ENCODE measurements around the gene CD27. TPM values are rescaled to one million over a fixed set of nuclear protein-coding genes. Genes with fewer than 3 reads are reported as not detected.

The CD27 gene
- total RNA-seq: 100 to 1,000 TPM in 1 of 3 donors, 10 to 100 TPM in 2; 52.3 to 100 (median 89.8) TPM

DNA sequence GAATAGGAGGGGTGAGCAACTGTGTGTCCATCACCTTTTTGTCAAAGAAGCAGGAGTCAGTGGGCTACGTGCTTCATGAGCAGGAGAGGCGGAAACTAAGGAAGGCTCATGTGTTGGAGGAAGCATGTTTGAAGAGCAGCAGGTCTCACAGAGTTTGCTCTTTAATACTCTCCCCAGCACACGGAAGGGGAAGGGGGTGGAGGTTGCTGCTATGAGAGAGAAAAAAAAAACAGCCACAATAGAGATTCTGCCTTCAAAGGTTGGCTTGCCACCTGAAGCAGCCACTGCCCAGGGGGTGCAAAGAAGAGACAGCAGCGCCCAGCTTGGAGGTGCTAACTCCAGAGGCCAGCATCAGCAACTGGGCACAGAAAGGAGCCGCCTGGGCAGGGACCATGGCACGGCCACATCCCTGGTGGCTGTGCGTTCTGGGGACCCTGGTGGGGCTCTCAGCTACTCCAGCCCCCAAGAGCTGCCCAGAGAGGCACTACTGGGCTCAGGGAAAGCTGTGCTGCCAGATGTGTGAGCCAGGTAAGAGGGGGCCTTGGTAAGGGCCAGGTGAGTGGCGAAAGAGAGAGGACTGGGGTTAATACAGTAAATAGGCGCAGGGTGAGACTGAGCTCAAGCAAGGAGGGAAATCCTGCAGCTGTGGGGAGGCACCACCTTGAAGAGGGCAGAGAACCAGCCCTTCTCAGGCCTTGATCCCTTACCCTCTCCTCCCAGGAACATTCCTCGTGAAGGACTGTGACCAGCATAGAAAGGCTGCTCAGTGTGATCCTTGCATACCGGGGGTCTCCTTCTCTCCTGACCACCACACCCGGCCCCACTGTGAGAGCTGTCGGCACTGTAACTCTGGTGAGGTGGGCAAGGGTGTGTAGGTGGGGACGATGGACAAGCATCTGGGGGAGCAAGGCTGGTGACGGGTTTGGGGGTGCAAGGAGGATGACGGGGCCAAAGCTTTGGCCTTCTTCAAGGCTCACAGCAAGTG lies at the start of gene CD27:
CD27 (plus strand) TSS at position 252 of the 985 bp plus-strand sequence; CDS start at position 393, 141 bp downstream.
- ATAC-seq: peak; percentile 28 to 32
- peak within 1 kb of the TSS; percentile 90 for H3K4me3 Mint-ChIP-seq
- peaks cover 70% of the 10 kb centered on the region for H3K4me1 Mint-ChIP-seq (ENCODE audit: low read depth)
- no peaks in the 10 kb centered on the region for H3K9me3 Mint-ChIP-seq
- no peaks in the 10 kb centered on the region for H3K27me3 Mint-ChIP-seq (ENCODE audit: low read depth)
- no peaks in the 10 kb centered on the region for H3K36me3 Mint-ChIP-seq (ENCODE audit: insufficient read depth)
- no peak for DNase-seq

- Mint-ChIP-seq H3K36me3 (ENCODE audit: insufficient read depth) (no peaks in the 10 kb centered on the region), H3K27me3 (ENCODE audit: low read depth) (no peaks in the 10 kb centered on the region), H3K4me1 (ENCODE audit: low read depth) (no peaks in the 10 kb centered on the region), H3K4me3 (no peak overlapping the region), H3K9me3 (no peaks in the 10 kb centered on the region)
- DNase-seq (no peak), ATAC-seq (no peak)
These were observed 48.7 kb upstream of the CD27 start for GRCh38 chr12:6396031-6396430.

GRCh38 chr12:6399884-6400644 lies 44.7 kb upstream of the CD27 start:
- DNase-seq (no peak), ATAC-seq (no peak)
- Mint-ChIP-seq H3K27me3 (ENCODE audit: low read depth) (peaks cover 3% of the 10 kb centered on the region), H3K9me3 (no peaks in the 10 kb centered on the region), H3K36me3 (ENCODE audit: insufficient read depth) (no peaks in the 10 kb centered on the region), H3K4me3 (no peak overlapping the region), H3K4me1 (ENCODE audit: low read depth) (no peaks in the 10 kb centered on the region)

DNA sequence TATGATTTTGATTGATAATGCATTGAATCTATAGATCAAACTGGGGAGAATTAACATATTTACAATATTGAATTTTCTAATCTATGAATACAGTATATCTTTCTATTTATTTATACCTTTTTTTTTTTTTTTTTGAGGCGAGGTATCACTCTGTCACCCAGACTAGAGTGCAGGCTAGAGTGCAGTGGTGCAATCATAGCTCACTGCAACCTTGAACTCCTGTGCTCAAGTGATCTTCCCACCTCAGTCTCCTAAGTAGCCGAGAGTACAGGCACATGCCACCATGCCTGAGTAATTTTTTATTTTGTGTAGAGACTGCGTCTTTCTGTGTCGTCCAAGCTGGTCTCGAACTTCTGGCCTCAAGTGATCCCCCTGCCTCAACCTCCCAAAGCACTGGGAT lies 40.4 kb upstream of the CD27 start:
- no peaks in the 10 kb centered on the region for H3K36me3 Mint-ChIP-seq (ENCODE audit: insufficient read depth)
- no peaks in the 10 kb centered on the region for H3K4me1 Mint-ChIP-seq (ENCODE audit: low read depth)
- ATAC-seq (no peak), DNase-seq (no peak)
- peaks cover 3% of the 10 kb centered on the region for H3K27me3 Mint-ChIP-seq (ENCODE audit: low read depth)
- no peaks in the 10 kb centered on the region for H3K9me3 Mint-ChIP-seq
- H3K4me3 Mint-ChIP-seq: no peak overlapping the region

DNA sequence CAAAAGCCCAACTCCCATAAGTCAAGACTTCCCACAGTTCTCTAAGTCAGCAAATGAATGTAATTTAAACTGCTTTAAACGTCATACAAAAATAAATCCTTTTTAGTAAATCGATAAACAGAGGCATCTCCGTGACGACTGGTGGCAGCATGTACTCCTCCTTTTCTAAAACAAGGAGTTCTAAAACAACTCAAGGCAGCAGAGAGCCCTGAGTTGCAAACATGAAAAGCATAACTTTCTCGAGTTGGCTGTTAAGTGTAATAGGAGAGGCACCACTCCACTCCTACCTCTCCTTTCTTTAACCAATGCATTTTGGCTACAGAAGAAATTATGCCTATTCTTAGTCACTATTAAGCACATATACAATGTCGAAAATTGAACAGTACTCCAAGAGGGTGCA lies 38.8 kb upstream of the CD27 start:
- H3K4me3 Mint-ChIP-seq: no peak overlapping the region
- no peak for ATAC-seq

DNA sequence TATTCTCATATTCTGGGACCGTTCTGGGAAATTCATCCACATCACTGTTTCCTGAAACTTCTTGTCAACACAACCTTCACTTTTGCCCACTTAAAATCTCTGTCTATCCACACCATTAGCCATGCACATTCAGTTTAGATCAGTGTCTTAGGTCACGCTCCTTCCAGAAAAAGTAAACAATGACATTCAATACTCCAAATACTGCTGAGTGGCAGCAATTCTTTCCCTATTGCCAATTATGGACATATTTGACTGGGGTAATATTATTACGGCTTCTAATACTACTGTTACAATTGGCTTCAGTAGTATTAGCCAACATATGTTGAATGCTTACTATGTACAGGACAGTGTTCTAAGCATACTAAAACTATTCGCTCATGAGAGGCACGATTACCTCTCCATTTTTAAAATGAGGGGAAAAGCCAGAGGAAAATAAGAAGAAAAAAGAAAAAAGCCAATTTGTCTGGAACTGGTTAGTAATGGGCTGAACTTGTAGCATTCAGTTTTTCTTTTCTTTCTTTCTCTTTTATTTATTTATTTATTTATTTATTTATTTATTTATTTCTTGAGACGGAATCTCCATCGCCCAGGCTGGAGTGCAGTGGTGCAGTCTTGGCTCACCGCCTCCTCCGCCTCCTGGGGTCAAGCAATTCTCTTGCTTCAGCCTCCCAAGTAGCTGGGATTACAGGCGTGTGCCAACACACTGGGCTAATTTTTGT lies 37.4 kb upstream of the CD27 start:
- H3K9me3 Mint-ChIP-seq: no peaks in the 10 kb centered on the region
- H3K4me1 Mint-ChIP-seq (ENCODE audit: low read depth): no peaks in the 10 kb centered on the region
- DNase-seq: no peak

More for the DNA sequence above, 38.8 kb upstream of the CD27 start:
- Mint-ChIP-seq H3K4me1 (ENCODE audit: low read depth) (no peaks in the 10 kb centered on the region), H3K27me3 (ENCODE audit: low read depth) (peaks cover 3% of the 10 kb centered on the region), H3K36me3 (ENCODE audit: insufficient read depth) (no peaks in the 10 kb centered on the region), H3K9me3 (no peaks in the 10 kb centered on the region)
- no peak for DNase-seq

DNA sequence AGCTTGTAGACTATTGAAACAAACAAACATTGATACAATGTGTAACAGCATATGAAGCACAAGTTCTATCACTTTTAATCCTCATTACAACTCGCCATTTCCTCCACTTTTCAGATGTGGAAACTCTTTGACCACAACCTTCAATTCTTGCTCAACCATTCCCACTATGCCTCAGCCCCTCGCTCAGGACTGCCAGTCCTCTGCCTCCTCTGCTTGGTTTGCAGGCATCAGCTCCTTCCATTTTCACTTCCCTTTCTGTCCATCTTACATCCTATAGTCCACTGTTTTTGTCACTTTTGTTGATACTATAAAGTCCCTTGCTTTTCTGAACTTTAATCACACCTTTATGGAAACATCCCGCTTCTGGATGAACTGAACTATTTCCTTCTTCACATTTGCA lies 28.2 kb upstream of the CD27 start:
- ATAC-seq (no peak), DNase-seq (no peak)
- Mint-ChIP-seq H3K9me3 (no peaks in the 10 kb centered on the region), H3K27me3 (ENCODE audit: low read depth) (no peaks in the 10 kb centered on the region), H3K4me1 (ENCODE audit: low read depth) (peaks cover 5% of the 10 kb centered on the region), H3K4me3 (no peak overlapping the region), H3K36me3 (ENCODE audit: insufficient read depth) (no peaks in the 10 kb centered on the region)

More for the DNA sequence above, 37.4 kb upstream of the CD27 start:
- H3K4me3 Mint-ChIP-seq: no peak overlapping the region
- H3K36me3 Mint-ChIP-seq (ENCODE audit: insufficient read depth): no peaks in the 10 kb centered on the region
- peaks cover 3% of the 10 kb centered on the region for H3K27me3 Mint-ChIP-seq (ENCODE audit: low read depth)
- ATAC-seq: no peak

- Mint-ChIP-seq H3K4me3 (no peak overlapping the region), H3K9me3 (no peaks in the 10 kb centered on the region), H3K27me3 (ENCODE audit: low read depth) (no peaks in the 10 kb centered on the region), H3K4me1 (ENCODE audit: low read depth) (peaks cover 12% of the 10 kb centered on the region), H3K36me3 (ENCODE audit: insufficient read depth) (no peaks in the 10 kb centered on the region)
- DNase-seq (no peak), ATAC-seq (no peak)
These were observed 26.0 kb upstream of the CD27 start for GRCh38 chr12:6418796-6419195.

- Mint-ChIP-seq H3K36me3 (ENCODE audit: insufficient read depth) (no peaks in the 10 kb centered on the region), H3K9me3 (no peaks in the 10 kb centered on the region), H3K4me1 (ENCODE audit: low read depth) (peaks cover 22% of the 10 kb centered on the region), H3K4me3 (no peak overlapping the region), H3K27me3 (ENCODE audit: low read depth) (no peaks in the 10 kb centered on the region)
- no peak for ATAC-seq
- DNase-seq: no peak
These were observed 24.4 kb upstream of the CD27 start for GRCh38 chr12:6420364-6420763.

DNA sequence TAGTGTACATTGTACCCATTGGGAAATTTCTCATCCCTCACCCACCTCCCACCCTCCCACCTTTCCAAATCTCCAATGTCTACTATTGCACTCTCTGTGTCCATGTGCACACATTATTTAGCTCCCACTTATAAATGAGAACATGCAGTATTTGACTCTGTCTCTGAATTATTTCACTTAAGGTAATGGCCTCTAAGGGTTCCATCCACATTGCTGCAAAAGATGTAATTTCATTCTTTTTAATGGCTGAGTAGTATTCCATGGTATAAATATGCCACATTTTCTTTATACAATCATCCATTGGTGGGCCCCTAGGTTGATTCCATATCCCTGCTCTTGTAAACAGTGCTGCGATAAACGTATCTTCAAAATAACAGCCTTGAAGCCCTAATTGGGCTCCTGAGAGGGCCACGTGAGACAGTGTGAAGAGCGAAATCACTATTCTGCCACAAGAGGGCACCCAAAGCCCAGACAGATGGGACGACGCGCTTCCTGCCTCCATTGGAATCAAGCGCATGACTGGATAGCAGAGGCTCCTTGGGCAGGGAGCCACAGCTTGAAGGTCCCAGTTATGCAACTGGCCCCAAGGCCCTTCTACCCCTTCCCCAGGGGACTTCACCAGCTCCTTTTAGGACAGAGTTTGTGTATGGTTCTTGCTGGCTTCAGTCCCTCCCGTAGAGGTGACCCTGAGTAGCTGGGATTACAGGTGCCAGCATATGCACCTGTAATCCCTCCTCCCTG lies 21.3 kb upstream of the CD27 start:
- ATAC-seq (peak; percentile 63 to 69), DNase-seq (peak; percentile 66)
- Mint-ChIP-seq H3K4me3 (no peak overlapping the region), H3K27me3 (ENCODE audit: low read depth) (no peaks in the 10 kb centered on the region), H3K9me3 (no peaks in the 10 kb centered on the region), H3K4me1 (ENCODE audit: low read depth) (peaks cover 46% of the 10 kb centered on the region), H3K36me3 (ENCODE audit: insufficient read depth) (no peaks in the 10 kb centered on the region)

DNA sequence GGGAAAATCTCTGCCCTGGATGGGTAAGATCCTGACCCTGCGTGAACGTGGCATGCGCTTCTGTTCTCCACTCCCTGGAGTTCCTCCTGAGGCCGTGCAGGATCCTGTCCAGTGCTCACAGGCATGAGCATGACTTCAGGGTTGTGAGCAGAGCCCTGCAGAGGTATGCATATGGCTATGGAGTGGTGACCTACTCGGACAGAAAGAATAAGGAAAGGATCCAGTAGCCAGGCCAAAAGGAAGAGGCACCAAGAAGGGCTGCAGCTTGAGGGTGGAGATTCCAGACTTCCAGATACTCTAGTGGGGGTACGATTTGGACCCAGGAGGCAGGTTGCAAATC lies 20.8 kb upstream of the CD27 start:
- DNase-seq (no peak), ATAC-seq (no peak)
- Mint-ChIP-seq H3K4me3 (no peak overlapping the region), H3K4me1 (ENCODE audit: low read depth) (peaks cover 46% of the 10 kb centered on the region), H3K36me3 (ENCODE audit: insufficient read depth) (no peaks in the 10 kb centered on the region), H3K27me3 (ENCODE audit: low read depth) (no peaks in the 10 kb centered on the region), H3K9me3 (no peaks in the 10 kb centered on the region)

- Mint-ChIP-seq H3K36me3 (ENCODE audit: insufficient read depth) (no peaks in the 10 kb centered on the region), H3K9me3 (no peaks in the 10 kb centered on the region), H3K4me3 (no peak overlapping the region), H3K4me1 (ENCODE audit: low read depth) (peaks cover 50% of the 10 kb centered on the region), H3K27me3 (ENCODE audit: low read depth) (no peaks in the 10 kb centered on the region)
- DNase-seq (no peak), ATAC-seq (no peak)
These were observed 19.9 kb upstream of the CD27 start for GRCh38 chr12:6424866-6425265.

DNA sequence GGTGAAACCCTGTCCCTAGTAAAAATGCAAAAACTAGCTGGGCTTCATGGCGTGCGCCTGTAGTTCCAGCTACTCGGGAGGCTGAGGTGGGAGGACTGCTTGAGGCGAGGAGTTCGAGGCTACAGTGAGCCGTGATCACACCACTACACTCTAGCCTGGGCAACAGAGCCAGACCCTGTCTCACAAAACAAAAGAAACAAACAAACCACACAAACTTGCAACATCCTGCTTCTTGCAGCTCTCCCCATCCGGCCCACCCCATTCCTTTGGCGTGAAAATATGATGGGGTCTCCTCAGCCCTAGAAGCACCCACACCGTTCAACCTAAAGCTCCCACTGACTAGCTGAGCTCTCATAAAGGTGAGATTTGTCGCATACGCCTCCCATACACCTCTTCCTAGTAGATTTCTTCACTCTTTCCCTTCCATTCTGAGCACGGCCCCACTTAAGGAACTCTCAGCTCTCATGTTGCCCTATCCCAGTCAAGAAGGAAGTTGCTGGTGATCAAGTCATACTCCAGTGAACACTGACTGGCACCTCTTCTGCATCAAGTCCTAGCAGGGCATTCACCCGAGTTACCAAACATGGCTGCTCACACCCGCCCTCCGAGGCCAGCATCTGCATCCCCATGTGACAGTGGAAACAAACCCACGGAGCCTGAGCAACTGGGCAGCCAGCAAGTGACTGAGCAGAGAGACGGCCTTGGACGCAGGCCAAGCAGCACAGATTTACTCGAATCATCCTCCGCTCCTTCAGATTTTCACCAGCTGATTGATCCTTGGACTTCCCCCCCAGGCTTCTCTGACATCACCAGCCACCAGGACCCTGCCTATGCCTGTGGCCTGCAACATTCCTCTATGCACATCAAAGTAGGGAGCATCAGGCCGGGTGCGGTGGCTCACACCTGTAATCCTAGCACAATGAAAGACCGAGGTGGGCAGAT lies 18.9 kb upstream of the CD27 start:
- H3K36me3 Mint-ChIP-seq (ENCODE audit: insufficient read depth): no peaks in the 10 kb centered on the region
- peak overlapping the region; percentile 80 for H3K4me3 Mint-ChIP-seq
- H3K4me1 Mint-ChIP-seq (ENCODE audit: low read depth): peaks cover 60% of the 10 kb centered on the region
- ATAC-seq (no peak), DNase-seq (no peak)
- no peaks in the 10 kb centered on the region for H3K27me3 Mint-ChIP-seq (ENCODE audit: low read depth)
- no peaks in the 10 kb centered on the region for H3K9me3 Mint-ChIP-seq
